ENCODE measurements around the gene OR52E2.

Gene OR52E2

GRCh38 chr11:5059391-5059790 is at the start of gene OR52E2:
Gene OR52E2, minus strand, starts transcription at chr11:5059627. Its CDS starts 0 bp downstream, at chr11:5059627.
- no peak for TF ChIP-seq CTCF (IDR thresholded peaks at IDR 0.05; ENCODE audit: low read depth, low read length, missing control alignments)
- H3K4me3 ChIP-seq (ENCODE audit: low read depth, low read length), result no peak within 1 kb of the TSS
- DNase-seq (ENCODE audit: low read depth), result no peak

GRCh38 chr11:5107285-5107684 is 47.9 kb upstream of the OR52E2 start:
- no peak for TF ChIP-seq CTCF (IDR thresholded peaks at IDR 0.05; ENCODE audit: low read depth, low read length, missing control alignments)
- no peak for DNase-seq (ENCODE audit: low read depth)
- no peak overlapping the region for H3K4me3 ChIP-seq (ENCODE audit: low read depth, low read length)

GRCh38 chr11:5103066-5103465 is 43.6 kb upstream of the OR52E2 start:
- no peak for TF ChIP-seq CTCF (IDR thresholded peaks at IDR 0.05; ENCODE audit: low read depth, low read length, missing control alignments)
- no peak overlapping the region for H3K4me3 ChIP-seq (ENCODE audit: low read depth, low read length)
- no peak for DNase-seq (ENCODE audit: low read depth)

- DNase-seq (ENCODE audit: low read depth), result no peak
- no peak overlapping the region for H3K4me3 ChIP-seq (ENCODE audit: low read depth, low read length)
- TF ChIP-seq CTCF (IDR thresholded peaks at IDR 0.05; ENCODE audit: low read depth, low read length, missing control alignments), result no peak
Measured at GRCh38 chr11:5102246-5102645, 42.8 kb upstream of the OR52E2 start.

- H3K4me3 ChIP-seq (ENCODE audit: low read depth, low read length), result no peak overlapping the region
- DNase-seq (ENCODE audit: low read depth), result no peak
- TF ChIP-seq CTCF (IDR thresholded peaks at IDR 0.05; ENCODE audit: low read depth, low read length, missing control alignments), result no peak
Measured at GRCh38 chr11:5096011-5096410, 36.6 kb upstream of the OR52E2 start.

- H3K4me3 ChIP-seq (ENCODE audit: low read depth, low read length), result no peak overlapping the region
- TF ChIP-seq CTCF (IDR thresholded peaks at IDR 0.05; ENCODE audit: low read depth, low read length, missing control alignments), result no peak
- DNase-seq (ENCODE audit: low read depth), result no peak
Measured at GRCh38 chr11:5092821-5093585, 33.6 kb upstream of the OR52E2 start.

- no peak for TF ChIP-seq CTCF (IDR thresholded peaks at IDR 0.05; ENCODE audit: low read depth, low read length, missing control alignments)
- DNase-seq (ENCODE audit: low read depth), result no peak
- H3K4me3 ChIP-seq (ENCODE audit: low read depth, low read length), result no peak overlapping the region
Measured at GRCh38 chr11:5090668-5091067, 31.2 kb upstream of the OR52E2 start.

Data from GM12864 (cell line).